CD14-positive monocyte (primary cell): ENCODE measurements around the gene FAM219B. TPM values are rescaled to one million over a fixed set of nuclear protein-coding genes. Genes with fewer than 3 reads are reported as not detected.

Experiments used
- DNase-seq, 3 donors: peaks; one replicate each; pipeline ENCODE4 v3.0.0-alpha.2; 2011 to 2022
- H2AFZ ChIP-seq: 2 replicates; pipeline ENCODE4 v1.6.0; 2012; ENCODE audit warnings: mild to moderate bottlenecking, low read depth, low read length, inconsistent platforms; ENCODE audit not compliant: insufficient read depth, poor library complexity, severe bottlenecking
- H3K27ac ChIP-seq, 2 donors: 1 replicate in 1 of 2; 2 replicates in 1 of 2; pipeline ENCODE4 v1.5.1; 2012 to 2013; ENCODE audit warnings: low read length in 2 of 2, control low read depth in 1 of 2, inconsistent platforms in 1 of 2, low read depth in 1 of 2, mild to moderate bottlenecking in 1 of 2
- H3K27me3 ChIP-seq, 2 donors: one replicate each; pipeline versions ENCODE4 v1.6.0 to v1.6.1; 2011 to 2013; ENCODE audit warnings: low read length in 2 of 2; ENCODE audit not compliant: control insufficient read depth in 2 of 2, insufficient read depth in 2 of 2
- H3K36me3 ChIP-seq, 2 donors: replicated peaks in 1 of 2; 1 replicate in 1 of 2; 2 replicates in 1 of 2; pipeline versions ENCODE4 v1.5.1 to v1.6.1; 2012 to 2013; ENCODE audit warnings: low read length in 2 of 2, control low read depth in 1 of 2, inconsistent platforms in 1 of 2, mild to moderate bottlenecking in 1 of 2; ENCODE audit not compliant: insufficient read depth in 2 of 2, control insufficient read depth in 1 of 2
- H3K4me1 ChIP-seq, 2 donors: 1 replicate in 1 of 2; 2 replicates in 1 of 2; pipeline versions ENCODE4 v1.5.1 to v1.6.1; 2012 to 2013; ENCODE audit warnings: low read length in 2 of 2, control low read depth in 1 of 2, inconsistent platforms in 1 of 2, mild to moderate bottlenecking in 1 of 2, moderate library complexity in 1 of 2; ENCODE audit not compliant: insufficient read depth in 2 of 2, control insufficient read depth in 1 of 2
- H3K4me2 ChIP-seq: replicated peaks from 2 replicates; pipeline ENCODE3; 2012; ENCODE audit warnings: low read length, moderate library complexity, mild to moderate bottlenecking; ENCODE audit not compliant: poor library complexity, severe bottlenecking; ENCODE audit errors: extremely low read depth
- H3K4me3 ChIP-seq, 3 experiments: fragments of 200-600 bp in 1 of 3; sonication (generic) in 1 of 3; replicated peaks in 1 of 3; 1 replicate in 2 of 3; 2 replicates in 1 of 3; pipeline ENCODE4 v1.5.1; 2011 to 2013; ENCODE audit warnings: low read length in 3 of 3, mild to moderate bottlenecking in 3 of 3, control low read depth in 2 of 3, low read depth in 2 of 3, inconsistent platforms in 1 of 3, moderate library complexity in 1 of 3
- H3K79me2 ChIP-seq: 2 replicates; pipeline ENCODE4 v1.6.0; 2012; ENCODE audit warnings: mild to moderate bottlenecking, control low read depth, inconsistent platforms, low read length, moderate library complexity; ENCODE audit not compliant: insufficient read depth
- H3K9ac ChIP-seq: 2 replicates; pipeline ENCODE4 v1.6.0; 2017; ENCODE audit warnings: low read length, mild to moderate bottlenecking; ENCODE audit not compliant: insufficient read depth, poor library complexity, severe bottlenecking
- H3K9me3 ChIP-seq, 2 donors: replicated peaks in 1 of 2; 1 replicate in 1 of 2; 2 replicates in 1 of 2; pipeline versions ENCODE4 v1.5.1 to v1.6.1; 2012 to 2013; ENCODE audit warnings: low read length in 2 of 2, control low read depth in 1 of 2; ENCODE audit not compliant: control insufficient read depth in 1 of 2, insufficient read depth in 1 of 2
- H4K20me1 ChIP-seq: 2 replicates; pipeline ENCODE4 v1.6.0; 2012; ENCODE audit warnings: mild to moderate bottlenecking, low read length, control low read depth, moderate library complexity; ENCODE audit not compliant: insufficient read depth
- H3K27ac Mint-ChIP-seq, 7 donors: one replicate each; pipeline ENCODE4 v1.8.0; 2020; ENCODE audit warnings: mild to moderate bottlenecking in 7 of 7, mixed read lengths in 7 of 7, moderate library complexity in 6 of 7, inconsistent platforms in 2 of 7
- H3K27me3 Mint-ChIP-seq, 3 donors: one replicate each; pipeline ENCODE4 v1.8.0; 2021 to 2022; ENCODE audit warnings: low read depth in 3 of 3, mild to moderate bottlenecking in 3 of 3, mixed read lengths in 3 of 3, moderate library complexity in 3 of 3, inconsistent platforms in 1 of 3
- H3K36me3 Mint-ChIP-seq, 2 donors: one replicate each; pipeline ENCODE4 v1.8.0; 2020; ENCODE audit warnings: mixed read lengths in 2 of 2, inconsistent platforms in 1 of 2, mild to moderate bottlenecking in 1 of 2
- H3K4me1 Mint-ChIP-seq: one replicate; pipeline ENCODE4 v1.8.0; 2020; ENCODE audit warnings: mild to moderate bottlenecking, mixed read lengths
- H3K4me3 Mint-ChIP-seq, 2 donors: one replicate each; pipeline ENCODE4 v1.8.0; 2020; ENCODE audit warnings: mild to moderate bottlenecking in 2 of 2, mixed read lengths in 2 of 2, moderate library complexity in 1 of 2
- H3K9me3 Mint-ChIP-seq, 7 donors: one replicate each; pipeline ENCODE4 v1.8.0; 2020 to 2022; ENCODE audit warnings: mixed read lengths in 7 of 7, mild to moderate bottlenecking in 6 of 7, moderate library complexity in 6 of 7, inconsistent platforms in 2 of 7
- WGBS: methylation state at CpG from one replicate; pipeline ENCODE4 v1.1.5; 2013; ENCODE audit warnings: missing lambda C conversion rate; ENCODE audit not compliant: insufficient coverage; 5-methylcytosine and 5-hydroxymethylcytosine counted together
- intact Hi-C, 2 donors: fragments of 100-400 bp; cut with micrococcal nuclease; formaldehyde crosslinking; loops; one replicate each; pipeline versions ENCODE4 v1.15.0 to v1.15.1; 2023
- polyA plus RNA-seq, 3 donors: library from polyadenylated mRNA; depleted of rRNA in 1 of 3; unstranded in 2 of 3; stranded (reverse) in 1 of 3; fragments of 300-500 nt in 2 of 3; fragments of >200 nt in 1 of 3; fragmentation: Illumina TruSeq in 2 of 3; gene quantifications; 1 replicate in 2 of 3; 2 replicates in 1 of 3; pipeline ENCODE4 v1.2.3, GENCODE V29; 2012 to 2021
- TF ChIP-seq, protein P1 (sequence below): fragments of 200-600 bp; IDR thresholded peaks from one replicate; pipeline ENCODE4 v1.8.0; 2022; ENCODE audit warnings: antibody characterized with exemption, mild to moderate bottlenecking

The FAM219B gene
- polyA plus RNA-seq, 3 donors: 11.7 to 53.9 (median 17.1) TPM

DNA sequence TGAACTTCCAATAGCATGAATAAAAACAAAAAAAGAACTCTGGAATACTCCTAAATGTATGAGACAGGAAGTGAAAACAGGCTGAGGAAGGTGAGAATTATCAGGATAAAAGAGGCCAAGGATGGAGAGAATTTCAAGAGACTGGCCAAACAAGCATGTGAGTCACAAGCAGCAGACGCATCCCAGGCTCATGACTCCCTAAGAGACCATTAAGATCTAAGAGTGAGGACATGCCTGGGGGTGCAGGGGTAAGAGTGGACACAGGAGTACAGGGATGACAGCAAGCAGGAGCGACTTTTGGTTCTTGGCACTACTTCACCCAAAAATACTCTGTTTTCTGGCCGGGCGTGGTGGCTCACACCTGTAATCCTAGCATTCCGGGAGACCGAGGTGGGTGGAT lies 40.6 kb downstream of the FAM219B start:
- H3K4me3 ChIP-seq: no peak overlapping the region
- H3K4me1 Mint-ChIP-seq: peaks cover 72% of the 10 kb centered on the region
- H4K20me1 ChIP-seq: peaks cover 99% of the 10 kb centered on the region
- no peak overlapping the region for H3K4me3 Mint-ChIP-seq
- peak overlapping the region in 1 of 2 donors; percentile 44 for H3K27ac ChIP-seq
- H3K79me2 ChIP-seq: peaks cover 98% of the 10 kb centered on the region
- TF ChIP-seq, protein P1, sequence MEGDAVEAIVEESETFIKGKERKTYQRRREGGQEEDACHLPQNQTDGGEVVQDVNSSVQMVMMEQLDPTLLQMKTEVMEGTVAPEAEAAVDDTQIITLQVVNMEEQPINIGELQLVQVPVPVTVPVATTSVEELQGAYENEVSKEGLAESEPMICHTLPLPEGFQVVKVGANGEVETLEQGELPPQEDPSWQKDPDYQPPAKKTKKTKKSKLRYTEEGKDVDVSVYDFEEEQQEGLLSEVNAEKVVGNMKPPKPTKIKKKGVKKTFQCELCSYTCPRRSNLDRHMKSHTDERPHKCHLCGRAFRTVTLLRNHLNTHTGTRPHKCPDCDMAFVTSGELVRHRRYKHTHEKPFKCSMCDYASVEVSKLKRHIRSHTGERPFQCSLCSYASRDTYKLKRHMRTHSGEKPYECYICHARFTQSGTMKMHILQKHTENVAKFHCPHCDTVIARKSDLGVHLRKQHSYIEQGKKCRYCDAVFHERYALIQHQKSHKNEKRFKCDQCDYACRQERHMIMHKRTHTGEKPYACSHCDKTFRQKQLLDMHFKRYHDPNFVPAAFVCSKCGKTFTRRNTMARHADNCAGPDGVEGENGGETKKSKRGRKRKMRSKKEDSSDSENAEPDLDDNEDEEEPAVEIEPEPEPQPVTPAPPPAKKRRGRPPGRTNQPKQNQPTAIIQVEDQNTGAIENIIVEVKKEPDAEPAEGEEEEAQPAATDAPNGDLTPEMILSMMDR: no peak
- peaks cover 22 to 32% of the 10 kb centered on the region in 2 donors for H3K36me3 Mint-ChIP-seq
- H3K27me3 Mint-ChIP-seq: no peaks in the 10 kb centered on the region
- no peak overlapping the region for H2AFZ ChIP-seq
- intact Hi-C loops: loop anchor here in 1 of 2 donors (5.0 kb wide), 1 partner anchor 36 kb away; no protein-coding TSS in a partner anchor
- 86% methylated on average over 5 of the region's 6 CpGs for WGBS
- H3K27me3 ChIP-seq: no peaks in the 10 kb centered on the region
- H3K9ac ChIP-seq: no peak overlapping the region
- peaks cover 3 to 24% of the 10 kb centered on the region in 2 donors for H3K36me3 ChIP-seq
- no peak overlapping the region for H3K4me2 ChIP-seq
- H3K9me3 Mint-ChIP-seq: no peaks in the 10 kb centered on the region
- no peak for DNase-seq
- no peaks in the 10 kb centered on the region for H3K9me3 ChIP-seq
- H3K4me1 ChIP-seq: peaks cover 51 to 52% of the 10 kb centered on the region in 2 donors
- H3K27ac Mint-ChIP-seq: peak overlapping the region in 3 of 7 donors; percentile 22 to 74 (median 43)

DNA sequence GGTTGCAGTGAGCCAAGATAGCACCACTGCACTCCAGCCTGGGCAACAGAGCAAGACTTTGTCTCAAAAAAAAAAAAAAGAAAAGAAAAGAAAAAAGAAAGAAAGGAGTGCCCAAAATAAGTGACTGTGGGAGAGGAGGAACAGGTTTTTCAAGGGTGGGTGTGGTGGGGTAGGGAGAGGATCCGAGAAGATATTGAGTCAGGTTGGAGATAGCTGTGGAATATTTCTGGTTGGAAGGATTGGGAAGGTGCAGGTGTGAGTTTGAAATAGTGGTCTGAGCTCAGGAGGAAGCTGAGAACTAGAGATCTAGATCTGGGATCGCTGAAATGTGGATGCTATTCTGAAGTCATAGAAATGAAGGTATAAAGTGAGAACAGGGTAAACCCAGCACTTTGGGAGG lies 41.3 kb downstream of the FAM219B start:
- H3K27me3 ChIP-seq: no peaks in the 10 kb centered on the region
- H3K36me3 ChIP-seq: peaks cover 3 to 24% of the 10 kb centered on the region in 2 donors
- WGBS: 92% methylated on average over 1 of the region's 2 CpGs
- Mint-ChIP-seq H3K4me3 (no peak overlapping the region), H3K27ac (peak overlapping the region in 3 of 7 donors; percentile 16 to 52 (median 43)), H3K27me3 (no peaks in the 10 kb centered on the region), H3K4me1 (peaks cover 65% of the 10 kb centered on the region), H3K36me3 (peaks cover 22 to 32% of the 10 kb centered on the region in 2 donors), H3K9me3 (no peaks in the 10 kb centered on the region)
- no peaks in the 10 kb centered on the region for H3K9me3 ChIP-seq
- no peak overlapping the region for H2AFZ ChIP-seq
- H3K79me2 ChIP-seq: peaks cover 99% of the 10 kb centered on the region
- no peak overlapping the region for H3K27ac ChIP-seq
- no peak overlapping the region for H3K9ac ChIP-seq
- H3K4me2 ChIP-seq: no peak overlapping the region
- intact Hi-C loops: loop anchor here in 1 of 2 donors (5.0 kb wide), 1 partner anchor 37 kb away; no protein-coding TSS in a partner anchor
- H4K20me1 ChIP-seq: peaks cover 98% of the 10 kb centered on the region
- TF ChIP-seq, protein P1: no peak
- no peak for DNase-seq
- peaks cover 43 to 44% of the 10 kb centered on the region in 2 donors for H3K4me1 ChIP-seq
- H3K4me3 ChIP-seq: no peak overlapping the region
